Choroid plexus epithelial cell (primary cell): ENCODE results near the gene PPP1R14B.
A peak's percentile ranks its signal among the peaks of the same experiment; 100 is the strongest.

Experiments used
- DNase-seq: peaks from one replicate; pipeline ENCODE4 v3.0.0-alpha.2; 2010; ENCODE audit warnings: low read depth
- H3K4me3 ChIP-seq: 2 replicates; pipeline ENCODE4 v1.5.1; 2011; ENCODE audit warnings: low read depth, mild to moderate bottlenecking, control low read depth, low read length, moderate library complexity
- TF ChIP-seq, protein P1 (sequence below): conservative IDR thresholded peaks from 2 replicates; pipeline ENCODE4 v1.5.1; 2011; ENCODE audit warnings: low read depth, mild to moderate bottlenecking, control low read depth, inconsistent platforms, low read length, moderate library complexity

PPP1R14B gene, protein sequence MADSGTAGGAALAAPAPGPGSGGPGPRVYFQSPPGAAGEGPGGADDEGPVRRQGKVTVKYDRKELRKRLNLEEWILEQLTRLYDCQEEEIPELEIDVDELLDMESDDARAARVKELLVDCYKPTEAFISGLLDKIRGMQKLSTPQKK

DNA sequence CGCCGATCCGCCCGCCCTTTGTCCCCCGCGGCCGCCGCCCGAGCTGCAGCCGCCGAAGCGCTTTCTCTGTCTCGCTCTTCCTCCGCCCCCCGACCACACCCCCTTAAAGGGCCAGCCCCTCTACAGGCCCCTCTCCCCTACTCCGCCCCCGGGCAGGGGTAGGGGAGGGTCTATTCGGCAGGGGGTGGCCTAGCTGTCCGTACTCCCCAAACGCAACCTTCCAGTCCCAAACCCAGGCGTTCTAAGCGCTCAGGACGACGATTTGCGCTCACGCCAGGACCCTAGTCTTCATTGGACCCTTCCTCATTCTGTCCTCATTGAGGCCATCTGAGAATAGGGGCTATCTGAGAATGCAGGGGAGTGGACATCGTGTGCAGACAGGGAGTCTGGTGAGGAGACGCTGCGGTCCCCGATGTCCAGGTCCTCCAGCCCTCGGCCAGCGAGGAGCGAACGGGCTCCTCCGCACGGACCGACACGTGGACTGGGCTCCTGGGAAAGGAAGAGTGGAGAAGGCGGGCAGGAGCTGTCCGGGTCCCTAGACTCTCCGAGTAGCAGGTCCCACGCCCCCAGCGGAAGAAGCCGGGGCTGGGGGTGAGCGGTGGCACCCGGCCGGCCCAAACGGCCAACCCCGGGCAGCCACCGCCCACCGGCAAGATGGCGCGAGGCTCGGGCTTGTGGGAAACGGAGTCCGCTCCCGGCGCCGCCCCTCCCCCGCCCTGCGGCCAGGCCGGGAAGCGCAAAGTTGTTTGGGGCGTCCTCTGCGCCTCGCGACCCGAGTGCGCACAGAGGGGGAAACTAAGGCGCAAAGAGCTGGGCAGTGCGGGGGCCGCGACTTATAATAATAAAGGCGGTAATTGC, at the start of gene PPP1R14B:
PPP1R14B (minus strand) TSS at position 73 of the 858 bp plus-strand sequence. CDS start 270 bp downstream, outside the sequence.
- TF ChIP-seq, protein P1, sequence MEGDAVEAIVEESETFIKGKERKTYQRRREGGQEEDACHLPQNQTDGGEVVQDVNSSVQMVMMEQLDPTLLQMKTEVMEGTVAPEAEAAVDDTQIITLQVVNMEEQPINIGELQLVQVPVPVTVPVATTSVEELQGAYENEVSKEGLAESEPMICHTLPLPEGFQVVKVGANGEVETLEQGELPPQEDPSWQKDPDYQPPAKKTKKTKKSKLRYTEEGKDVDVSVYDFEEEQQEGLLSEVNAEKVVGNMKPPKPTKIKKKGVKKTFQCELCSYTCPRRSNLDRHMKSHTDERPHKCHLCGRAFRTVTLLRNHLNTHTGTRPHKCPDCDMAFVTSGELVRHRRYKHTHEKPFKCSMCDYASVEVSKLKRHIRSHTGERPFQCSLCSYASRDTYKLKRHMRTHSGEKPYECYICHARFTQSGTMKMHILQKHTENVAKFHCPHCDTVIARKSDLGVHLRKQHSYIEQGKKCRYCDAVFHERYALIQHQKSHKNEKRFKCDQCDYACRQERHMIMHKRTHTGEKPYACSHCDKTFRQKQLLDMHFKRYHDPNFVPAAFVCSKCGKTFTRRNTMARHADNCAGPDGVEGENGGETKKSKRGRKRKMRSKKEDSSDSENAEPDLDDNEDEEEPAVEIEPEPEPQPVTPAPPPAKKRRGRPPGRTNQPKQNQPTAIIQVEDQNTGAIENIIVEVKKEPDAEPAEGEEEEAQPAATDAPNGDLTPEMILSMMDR: peak; percentile 4
- DNase-seq: peak; percentile 87
- H3K4me3 ChIP-seq: peak within 1 kb of the TSS; percentile 64

DNA sequence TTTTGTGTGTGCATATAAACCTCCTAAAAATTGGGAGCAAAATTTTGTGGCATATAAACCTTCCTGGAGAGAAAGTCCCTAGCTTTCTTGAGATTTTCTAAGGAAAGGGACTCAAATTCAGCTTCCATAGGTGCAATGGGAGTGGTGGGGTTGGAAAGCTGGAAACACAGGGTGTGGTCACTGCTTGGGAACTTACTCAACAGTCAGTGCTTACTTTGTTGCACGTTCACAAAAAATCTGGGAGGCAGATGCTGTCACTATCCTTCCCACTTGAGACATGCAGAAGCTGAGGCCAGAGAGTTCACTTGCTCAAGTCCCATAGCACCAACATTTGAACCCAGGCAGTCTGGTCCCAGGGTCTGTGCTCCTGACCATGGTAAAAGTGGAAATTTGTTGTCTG, 49.5 kb upstream of the PPP1R14B start:
- DNase-seq: no peak
- H3K4me3 ChIP-seq: no peak overlapping the region

DNA sequence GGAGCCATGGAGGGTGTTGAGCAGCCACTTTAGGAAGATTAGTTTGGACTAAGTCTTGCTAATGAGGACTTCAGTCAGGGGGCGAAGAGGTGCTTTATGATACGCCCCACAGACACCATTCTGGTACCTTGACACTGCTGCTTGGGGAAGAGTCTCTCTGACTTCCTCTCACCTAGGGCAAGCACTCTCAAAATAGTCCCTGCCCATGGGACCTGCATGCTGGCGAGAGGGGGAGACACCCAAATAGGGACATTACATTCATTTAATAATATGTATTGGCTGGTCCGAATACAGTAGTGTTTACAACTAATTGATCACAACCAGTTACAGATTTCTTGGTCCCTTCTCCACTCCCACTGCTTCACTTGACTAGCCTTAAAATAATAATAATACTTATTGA, 49.0 kb upstream of the PPP1R14B start:
- H3K4me3 ChIP-seq: no peak overlapping the region
- TF ChIP-seq, protein P1: no peak
- no peak for DNase-seq

More for the DNA sequence above, 49.5 kb upstream of the PPP1R14B start:
- TF ChIP-seq, protein P1: no peak

DNA sequence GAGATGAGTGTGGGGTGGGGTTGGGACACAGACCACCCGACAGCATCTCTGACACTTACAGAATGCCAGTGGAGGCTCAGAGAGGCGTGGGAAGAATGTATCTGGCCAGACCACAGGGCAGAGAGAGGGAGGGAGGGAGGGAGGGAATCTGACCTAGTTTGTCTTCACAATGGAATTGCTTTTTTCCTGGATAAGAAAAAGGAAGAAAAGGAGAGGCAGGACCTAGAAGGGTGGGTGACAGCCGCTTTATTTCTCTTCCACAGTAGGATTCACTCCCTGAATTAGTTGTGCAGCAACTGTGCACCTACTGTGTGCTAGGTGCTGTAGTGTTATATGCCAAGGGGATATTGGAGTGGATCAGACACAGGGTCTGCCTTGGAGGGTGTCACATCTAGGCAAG, 48.0 kb upstream of the PPP1R14B start:
- DNase-seq: peak; percentile 47
- no peak overlapping the region for H3K4me3 ChIP-seq
- TF ChIP-seq, protein P1: no peak

DNA sequence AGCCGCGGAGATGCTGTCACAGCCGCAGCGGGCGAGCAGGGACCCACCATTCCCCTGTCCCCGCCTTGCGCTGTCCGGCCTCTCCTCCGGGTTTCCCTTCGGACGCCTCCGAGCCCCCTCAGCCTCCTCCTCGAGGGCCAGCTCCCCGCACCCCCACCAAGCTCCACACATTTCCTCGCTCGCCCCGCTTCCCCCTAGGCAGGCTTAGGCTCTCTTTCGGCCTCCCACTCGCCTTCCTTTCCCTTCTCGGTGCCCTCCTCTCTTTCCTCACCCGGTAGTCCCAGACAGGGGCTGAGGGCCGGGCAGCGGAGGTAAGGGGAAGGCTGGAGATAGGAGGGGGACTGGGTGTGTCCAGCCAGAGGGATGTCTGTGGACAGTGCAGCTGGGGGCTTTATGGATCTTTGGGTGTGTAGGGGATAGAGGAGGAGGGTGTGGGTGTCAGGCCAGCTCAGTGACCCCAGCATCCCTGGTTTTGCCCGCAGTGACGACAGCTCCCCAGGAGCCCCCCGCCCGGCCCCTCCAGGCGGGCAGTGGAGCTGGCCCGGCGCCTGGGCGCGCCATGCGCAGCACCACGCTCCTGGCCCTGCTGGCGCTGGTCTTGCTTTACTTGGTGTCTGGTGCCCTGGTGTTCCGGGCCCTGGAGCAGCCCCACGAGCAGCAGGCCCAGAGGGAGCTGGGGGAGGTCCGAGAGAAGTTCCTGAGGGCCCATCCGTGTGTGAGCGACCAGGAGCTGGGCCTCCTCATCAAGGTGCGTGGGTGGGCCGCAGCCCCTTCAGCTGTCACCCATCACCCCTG, 45.9 kb upstream of the PPP1R14B start:
- H3K4me3 ChIP-seq: no peak overlapping the region
- TF ChIP-seq, protein P1: no peak
- DNase-seq: no peak

DNA sequence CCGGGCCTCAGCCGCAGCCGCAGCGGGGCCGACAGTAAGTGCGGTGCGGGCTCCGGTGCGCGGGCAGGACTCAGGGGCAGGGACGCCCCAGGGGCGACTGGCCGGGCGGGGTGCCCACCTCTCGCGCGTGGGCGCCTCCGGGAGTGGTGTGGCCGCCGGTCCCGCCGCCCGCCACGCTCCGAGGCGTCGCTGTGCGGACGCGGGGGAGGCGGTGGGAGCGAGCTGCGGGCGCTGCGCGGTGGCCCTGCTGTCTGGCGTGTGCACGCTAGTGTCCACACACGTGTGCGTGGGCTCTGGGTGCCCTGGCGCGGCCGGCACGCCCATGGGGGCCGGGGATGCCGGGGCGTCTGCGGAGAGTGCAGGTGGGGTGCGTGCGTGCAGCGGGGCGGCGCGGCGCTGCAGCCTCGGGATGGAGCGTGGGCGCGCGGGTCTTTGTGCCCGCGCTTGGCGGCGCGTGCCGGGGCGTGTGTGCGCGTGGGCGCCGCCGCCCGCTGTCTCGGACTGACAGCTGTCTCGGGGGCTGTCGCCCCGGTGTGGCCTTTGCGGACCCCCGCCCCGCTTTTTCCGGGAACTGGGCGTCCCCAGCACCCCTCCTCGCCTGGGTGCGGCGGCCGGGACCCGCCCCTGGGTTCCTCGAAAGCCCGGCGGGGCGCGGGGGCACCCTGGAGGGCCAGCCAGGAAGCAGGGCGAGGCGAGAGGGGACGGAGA, 45.2 kb upstream of the PPP1R14B start:
- H3K4me3 ChIP-seq: no peak overlapping the region
- no peak for DNase-seq
- TF ChIP-seq, protein P1: no peak
